ENCODE measurements around the gene BRIP1. TPM values are rescaled to one million over a fixed set of nuclear protein-coding genes. Genes with fewer than 3 reads are reported as not detected.

BRIP1 gene
- total RNA-seq, 1 experiment from 2014 or later = 20.2 TPM

DNA sequence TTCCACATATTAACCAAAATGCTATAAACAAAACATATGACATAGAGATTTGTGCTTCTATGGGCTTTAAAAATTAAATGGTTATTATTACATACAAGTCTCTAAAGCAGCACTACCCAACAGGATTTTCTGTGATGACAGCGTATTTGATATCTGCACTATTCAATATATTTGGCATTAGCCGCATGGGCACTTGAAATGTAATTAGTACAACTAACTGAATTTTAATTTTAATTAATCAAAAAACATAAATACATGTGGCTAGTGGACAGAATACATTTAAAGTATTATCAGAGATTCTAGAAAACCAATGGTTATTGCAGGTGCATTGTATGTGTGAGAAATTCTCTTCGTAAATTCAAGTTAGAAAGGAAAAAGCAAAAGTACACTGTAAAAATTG is 45.9 kb downstream of the BRIP1 start:
- no peak overlapping the region for H3K4me2 ChIP-seq (ENCODE audit: insufficient read depth, insufficient read length, low read length)
- no peaks in the 10 kb centered on the region for H3K27me3 Mint-ChIP-seq (ENCODE audit: low read depth)

More for the DNA sequence above, 45.9 kb downstream of the BRIP1 start:
- Histone ChIP-seq H3K4me1 (ENCODE audit: insufficient read depth, low read length) (no peaks in the 10 kb centered on the region), H3K9me3 (ENCODE audit: control insufficient read depth, low read depth, low read length) (no peaks in the 10 kb centered on the region), H3K9ac (ENCODE audit: extremely low read depth, insufficient read length, low read length) (no peak overlapping the region), H3K4ac (ENCODE audit: low read depth, low read length) (no peak overlapping the region), H3K56ac (ENCODE audit: insufficient read length, low read depth, low read length) (no peak overlapping the region), H3K14ac (ENCODE audit: insufficient read depth, low read length) (no peak overlapping the region), H3K18ac (ENCODE audit: insufficient read length, low read depth, low read length) (no peak overlapping the region), H3T11ph (ENCODE audit: low read length) (no peak overlapping the region), H4K5ac (ENCODE audit: insufficient read length, low read depth, low read length) (no peak overlapping the region), H3K79me1 (ENCODE audit: insufficient read depth, low read depth, low read length, poor library complexity, severe bottlenecking) (no peaks in the 10 kb centered on the region), H3K27ac (ENCODE audit: insufficient read length, low read depth, low read length) (no peak overlapping the region), H2AFZ (ENCODE audit: low read length) (no peak overlapping the region), H3K23ac (ENCODE audit: insufficient read length, low read depth, low read length) (no peak overlapping the region), H3K79me2 (ENCODE audit: insufficient read depth, low read length) (no peaks in the 10 kb centered on the region), H2BK20ac (ENCODE audit: low read depth, low read length, poor library complexity, severe bottlenecking) (no peak overlapping the region), H4K20me1 (ENCODE audit: control insufficient read depth, insufficient read depth, insufficient read length) (no peaks in the 10 kb centered on the region), H2BK12ac (ENCODE audit: insufficient read length, low read depth, low read length) (no peak overlapping the region), H2BK120ac (ENCODE audit: low read depth, low read length, poor library complexity, severe bottlenecking) (no peak overlapping the region), H2BK5ac (ENCODE audit: insufficient read length, low read length) (no peak overlapping the region), H2AK5ac (ENCODE audit: insufficient read length, low read length) (no peak overlapping the region), H3K23me2 (ENCODE audit: insufficient read length, low read depth, low read length, poor library complexity, severe bottlenecking) (no peaks in the 10 kb centered on the region), H3K27me3 (ENCODE audit: insufficient read depth, low read length) (no peaks in the 10 kb centered on the region), H4K91ac (ENCODE audit: insufficient read length, low read depth, low read length) (no peak overlapping the region), H2BK15ac (ENCODE audit: low read depth, low read length) (no peak overlapping the region), H4K8ac (replicated peaks; ENCODE audit: insufficient read length, low read depth, low read length) (no peak overlapping the region)
- H3K4me1 Mint-ChIP-seq = no peaks in the 10 kb centered on the region
- TF ChIP-seq, protein P1, sequence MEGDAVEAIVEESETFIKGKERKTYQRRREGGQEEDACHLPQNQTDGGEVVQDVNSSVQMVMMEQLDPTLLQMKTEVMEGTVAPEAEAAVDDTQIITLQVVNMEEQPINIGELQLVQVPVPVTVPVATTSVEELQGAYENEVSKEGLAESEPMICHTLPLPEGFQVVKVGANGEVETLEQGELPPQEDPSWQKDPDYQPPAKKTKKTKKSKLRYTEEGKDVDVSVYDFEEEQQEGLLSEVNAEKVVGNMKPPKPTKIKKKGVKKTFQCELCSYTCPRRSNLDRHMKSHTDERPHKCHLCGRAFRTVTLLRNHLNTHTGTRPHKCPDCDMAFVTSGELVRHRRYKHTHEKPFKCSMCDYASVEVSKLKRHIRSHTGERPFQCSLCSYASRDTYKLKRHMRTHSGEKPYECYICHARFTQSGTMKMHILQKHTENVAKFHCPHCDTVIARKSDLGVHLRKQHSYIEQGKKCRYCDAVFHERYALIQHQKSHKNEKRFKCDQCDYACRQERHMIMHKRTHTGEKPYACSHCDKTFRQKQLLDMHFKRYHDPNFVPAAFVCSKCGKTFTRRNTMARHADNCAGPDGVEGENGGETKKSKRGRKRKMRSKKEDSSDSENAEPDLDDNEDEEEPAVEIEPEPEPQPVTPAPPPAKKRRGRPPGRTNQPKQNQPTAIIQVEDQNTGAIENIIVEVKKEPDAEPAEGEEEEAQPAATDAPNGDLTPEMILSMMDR (conservative IDR thresholded peaks at IDR 0.05) = no peak
- DNase-seq = no peak
- H3K9me3 Mint-ChIP-seq = peaks cover 0 to 2% of the 10 kb centered on the region in 2 experiments; a peak in 2 of 5 replicates
- no CpG with 5 or more reads among the region's 3 CpGs for WGBS (ENCODE audit: extremely low coverage, insufficient read length, low lambda C conversion rate)
- H3K36me3 Mint-ChIP-seq (ENCODE audit: insufficient read depth in 1 of 3, low read depth in 3 of 3) = peaks cover 11 to 28% (median 22%) of the 10 kb centered on the region in 3 experiments
- H3K4me3 Mint-ChIP-seq = no peak overlapping the region
- H3K27ac Mint-ChIP-seq = no peak overlapping the region
